HG02798 (cell line): ENCODE data around the gene PRR35.

Source experiments
- ATAC-seq: cut with Tn5 transposase; IDR thresholded peaks from one replicate; pipeline ENCODE4 v1.9.1; 2021; ENCODE audit warnings: mild to moderate bottlenecking; ENCODE audit not compliant: unreplicated experiment, poor library complexity

PRR35 gene

DNA sequence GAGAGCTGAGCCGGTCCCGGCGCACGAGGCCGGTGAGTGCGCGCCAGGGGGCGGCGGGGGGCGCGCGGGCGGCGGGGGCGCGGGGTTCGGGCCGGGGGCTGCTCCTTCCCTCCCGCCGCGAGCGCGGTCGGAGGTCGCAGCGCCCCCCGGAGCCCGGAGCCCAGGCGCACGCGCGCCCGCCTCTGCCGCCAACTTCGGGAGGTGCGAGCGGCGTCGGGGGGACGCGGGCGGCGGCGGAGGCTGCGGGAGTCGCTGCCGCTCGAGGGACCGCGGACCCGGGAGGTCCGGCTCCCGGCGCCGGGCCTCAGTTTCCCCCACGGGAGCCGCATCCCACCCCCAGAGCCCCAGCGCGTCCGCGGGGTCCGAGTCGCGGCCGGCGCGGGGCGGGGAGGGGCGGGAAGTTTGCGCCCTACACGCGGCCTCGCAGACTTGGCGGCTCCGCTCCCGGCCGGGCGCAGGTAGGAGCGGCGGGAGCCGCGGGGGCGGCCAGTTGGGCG lies at the start of gene PRR35:
TSS of gene PRR35 (plus strand) at position 191 of the 497 bp plus-strand sequence. CDS start 2,901 bp downstream, outside the sequence.
- ATAC-seq = no peak

DNA sequence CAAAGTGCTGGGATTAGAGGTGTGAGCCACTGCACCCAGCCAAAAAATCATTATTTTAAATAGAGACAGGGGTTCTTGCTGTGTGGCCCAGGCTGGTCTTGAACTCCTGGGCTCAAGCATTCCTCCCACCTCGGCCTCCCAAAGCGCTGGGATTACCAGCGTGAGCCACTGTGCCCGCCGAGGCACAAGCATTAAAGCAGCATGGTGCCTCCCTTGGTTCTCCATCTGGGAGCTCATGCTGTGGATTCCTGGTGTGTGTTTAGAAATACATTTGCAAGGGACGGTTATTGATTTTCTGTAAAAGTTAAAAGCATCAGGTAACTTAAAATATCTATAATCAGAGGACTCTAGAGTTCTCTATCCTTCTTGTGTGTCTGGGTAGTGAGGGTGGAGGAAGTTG lies 47.4 kb upstream of the PRR35 start:
- no peak for ATAC-seq

DNA sequence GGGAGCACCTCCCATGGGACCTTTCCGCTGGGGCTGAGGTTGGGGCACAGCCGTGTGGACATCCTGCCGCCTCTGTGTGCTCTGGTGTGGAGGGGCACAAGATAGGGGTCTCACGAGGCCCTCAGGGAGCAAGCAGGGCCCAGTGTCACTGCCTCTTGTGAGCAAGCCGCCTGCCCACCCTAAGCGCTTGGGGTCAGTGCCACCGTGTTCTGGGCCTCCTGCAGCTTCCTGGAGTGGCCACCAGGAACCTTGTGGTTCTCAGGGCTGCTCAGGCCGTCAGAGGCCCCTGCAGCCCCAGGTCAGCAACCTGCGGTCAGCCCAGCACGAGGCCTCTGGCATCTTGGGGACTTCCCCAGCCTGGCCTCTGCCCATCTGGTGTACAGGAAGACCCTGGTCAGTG lies 46.2 kb upstream of the PRR35 start:
- no peak for ATAC-seq

DNA sequence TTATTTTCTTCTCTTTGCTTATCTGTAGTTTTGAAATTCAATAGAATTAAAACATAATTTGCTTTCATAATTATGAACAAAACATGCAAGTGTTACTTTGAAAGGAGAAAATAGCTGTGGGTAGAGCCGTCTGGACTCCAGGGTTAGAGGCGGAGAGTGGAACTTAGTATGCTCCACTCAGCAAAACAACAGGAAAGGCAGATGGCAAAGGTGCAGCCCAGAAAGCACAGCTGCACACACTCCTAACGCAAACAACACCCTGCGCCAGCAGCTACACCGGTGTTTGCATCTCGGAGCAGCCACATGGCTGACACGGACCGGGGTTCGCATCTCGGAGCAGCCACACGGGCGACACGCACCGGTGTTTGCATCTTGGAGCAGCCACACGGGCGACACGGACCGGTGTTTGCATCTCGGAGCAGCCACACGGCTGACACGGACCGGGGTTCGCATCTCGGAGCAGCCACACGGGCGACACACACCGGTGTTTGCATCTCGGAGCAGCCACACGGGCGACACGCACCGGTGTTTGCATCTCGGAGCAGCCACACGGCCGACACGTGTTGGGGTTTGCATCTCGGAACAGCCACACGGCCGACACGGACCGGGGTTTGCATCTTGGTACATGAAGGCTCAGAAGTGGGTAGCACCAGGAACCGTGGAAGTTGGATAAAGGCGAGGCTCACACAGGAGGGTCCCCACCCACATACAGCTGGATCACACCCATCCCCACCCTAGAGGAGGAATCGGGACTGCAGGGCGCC lies 44.8 kb upstream of the PRR35 start:
- ATAC-seq = no peak

DNA sequence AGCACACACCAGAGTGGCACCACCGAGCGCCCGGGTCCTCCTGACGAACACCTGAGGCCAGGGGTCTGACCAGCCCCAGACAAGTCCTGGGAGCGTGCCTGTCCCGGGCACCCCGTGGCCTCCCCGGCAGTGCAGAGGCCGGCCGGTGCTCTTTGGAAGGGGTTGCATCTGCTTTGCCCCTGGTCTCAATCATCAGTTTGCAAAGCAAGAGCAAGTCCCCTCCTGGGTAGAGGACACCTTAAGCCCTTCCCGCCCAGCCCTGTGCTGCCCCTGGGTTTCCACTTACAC lies 44.3 kb upstream of the PRR35 start:
- ATAC-seq = no peak

DNA sequence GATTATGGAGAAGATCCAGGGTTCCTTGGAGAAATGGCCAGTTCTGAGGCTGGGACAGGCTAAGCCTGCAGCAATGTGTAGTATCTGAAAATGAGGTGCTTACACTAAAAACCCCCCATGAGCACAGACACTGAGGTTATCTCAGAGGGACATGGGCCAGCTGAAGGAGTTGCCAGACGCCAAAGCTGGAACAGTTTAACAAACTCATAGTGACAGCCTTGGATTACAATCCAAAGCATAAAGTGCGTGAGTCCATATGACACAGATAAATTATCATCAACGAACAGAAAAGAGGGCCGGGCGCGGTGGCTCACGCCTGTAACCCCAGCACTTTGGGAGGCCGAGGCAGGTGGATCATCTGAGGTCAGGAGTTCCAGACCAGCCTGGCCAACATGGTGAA lies 43.9 kb upstream of the PRR35 start:
- ATAC-seq = no peak

DNA sequence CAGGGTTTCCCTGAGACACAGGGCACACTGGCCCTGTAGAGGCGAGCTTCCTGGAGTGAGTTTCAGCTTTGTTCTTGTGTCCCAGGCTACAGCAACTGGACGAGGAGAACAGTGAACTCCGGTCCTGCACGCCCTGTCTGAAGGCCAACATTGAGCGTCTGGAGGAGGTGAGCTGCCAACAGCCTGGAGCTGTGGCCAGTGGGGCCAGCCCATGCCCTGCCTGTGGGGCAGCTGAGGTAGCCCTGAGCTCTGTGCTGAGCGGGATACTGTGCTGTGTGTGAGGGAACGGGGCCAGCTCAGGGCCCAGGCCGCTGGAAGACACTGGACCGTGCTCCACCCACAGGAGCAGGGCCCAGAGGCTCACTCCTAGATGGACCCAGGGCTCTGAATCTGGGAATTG lies 41.3 kb upstream of the PRR35 start:
- no peak for ATAC-seq

DNA sequence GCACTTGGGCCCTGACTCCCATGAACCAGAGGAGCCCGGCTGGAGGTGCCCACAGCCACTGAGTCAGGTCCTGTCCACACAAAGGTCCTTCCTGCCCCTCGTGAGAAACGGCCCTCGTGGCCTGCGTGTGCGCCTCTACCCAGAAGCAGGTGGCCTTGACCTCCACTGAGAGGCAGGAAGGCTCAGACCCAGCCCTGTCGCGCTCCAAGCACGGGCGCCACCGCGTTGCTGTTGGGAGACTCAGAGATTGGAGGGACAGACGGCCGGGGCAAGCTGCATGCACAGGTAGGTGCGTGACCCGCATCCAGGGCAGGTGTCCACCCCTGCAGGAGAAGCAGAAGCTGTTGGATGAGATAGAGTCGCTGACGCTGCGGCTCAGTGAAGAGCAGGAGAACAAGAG lies 40.8 kb upstream of the PRR35 start:
- ATAC-seq = no peak

DNA sequence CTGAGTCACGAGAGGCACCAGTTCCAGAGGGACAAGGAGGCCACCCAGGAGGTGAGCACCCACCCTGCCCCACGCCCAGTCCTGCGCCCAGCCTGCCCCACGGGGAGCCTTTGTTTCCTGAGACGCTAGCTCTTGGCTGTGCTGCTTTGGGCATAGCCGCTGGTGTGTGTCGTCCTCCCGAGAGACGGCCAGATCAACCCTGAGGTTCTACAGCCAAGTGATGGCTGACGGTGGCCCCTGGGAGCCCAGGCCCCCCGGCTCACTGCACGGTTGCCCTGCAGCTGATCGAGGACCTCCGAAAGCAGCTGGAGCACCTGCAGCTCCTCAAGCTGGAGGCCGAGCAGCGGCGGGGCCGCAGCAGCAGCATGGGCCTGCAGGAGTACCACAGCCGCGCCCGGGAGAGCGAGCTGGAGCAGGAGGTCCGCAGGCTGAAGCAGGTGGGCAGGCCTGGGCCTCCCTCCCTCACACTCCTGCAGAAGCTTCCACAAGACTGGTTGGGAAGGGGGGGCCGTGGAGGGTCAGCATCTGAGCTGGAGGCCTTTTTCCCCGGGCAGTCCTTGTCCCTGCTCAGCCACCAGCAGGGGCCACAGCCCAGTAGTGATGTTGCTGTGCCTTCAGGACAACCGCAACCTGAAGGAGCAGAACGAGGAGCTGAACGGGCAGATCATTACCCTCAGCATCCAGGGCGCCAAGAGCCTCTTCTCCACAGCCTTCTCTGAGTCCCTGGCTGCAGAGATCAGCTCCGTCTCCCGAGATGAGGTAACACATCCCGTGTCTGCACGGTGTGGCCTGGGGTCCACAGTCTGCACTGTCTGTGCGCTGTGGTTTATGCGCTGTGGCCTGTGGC lies 40.1 kb upstream of the PRR35 start:
- no peak for ATAC-seq

DNA sequence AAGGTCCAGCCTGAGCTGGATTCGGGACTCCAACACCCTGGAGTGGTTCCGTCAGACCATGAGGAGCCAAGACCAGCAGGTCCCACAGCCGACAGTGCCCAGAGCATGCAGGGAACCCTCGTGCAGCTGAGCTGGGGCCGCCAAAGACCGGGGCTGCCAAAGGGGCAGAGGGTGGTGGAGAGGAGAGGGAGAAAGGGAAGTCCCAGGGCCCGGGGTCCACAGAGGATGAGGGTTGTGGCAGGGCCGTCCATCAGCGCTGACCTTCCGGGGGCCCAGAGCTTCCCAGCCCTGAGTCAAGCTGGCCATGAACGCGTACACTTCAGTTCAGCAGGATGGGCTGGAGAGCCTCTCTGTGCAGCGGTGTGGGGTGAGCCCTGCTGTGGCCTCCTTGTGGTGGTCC lies 39.3 kb upstream of the PRR35 start:
- ATAC-seq = no peak

DNA sequence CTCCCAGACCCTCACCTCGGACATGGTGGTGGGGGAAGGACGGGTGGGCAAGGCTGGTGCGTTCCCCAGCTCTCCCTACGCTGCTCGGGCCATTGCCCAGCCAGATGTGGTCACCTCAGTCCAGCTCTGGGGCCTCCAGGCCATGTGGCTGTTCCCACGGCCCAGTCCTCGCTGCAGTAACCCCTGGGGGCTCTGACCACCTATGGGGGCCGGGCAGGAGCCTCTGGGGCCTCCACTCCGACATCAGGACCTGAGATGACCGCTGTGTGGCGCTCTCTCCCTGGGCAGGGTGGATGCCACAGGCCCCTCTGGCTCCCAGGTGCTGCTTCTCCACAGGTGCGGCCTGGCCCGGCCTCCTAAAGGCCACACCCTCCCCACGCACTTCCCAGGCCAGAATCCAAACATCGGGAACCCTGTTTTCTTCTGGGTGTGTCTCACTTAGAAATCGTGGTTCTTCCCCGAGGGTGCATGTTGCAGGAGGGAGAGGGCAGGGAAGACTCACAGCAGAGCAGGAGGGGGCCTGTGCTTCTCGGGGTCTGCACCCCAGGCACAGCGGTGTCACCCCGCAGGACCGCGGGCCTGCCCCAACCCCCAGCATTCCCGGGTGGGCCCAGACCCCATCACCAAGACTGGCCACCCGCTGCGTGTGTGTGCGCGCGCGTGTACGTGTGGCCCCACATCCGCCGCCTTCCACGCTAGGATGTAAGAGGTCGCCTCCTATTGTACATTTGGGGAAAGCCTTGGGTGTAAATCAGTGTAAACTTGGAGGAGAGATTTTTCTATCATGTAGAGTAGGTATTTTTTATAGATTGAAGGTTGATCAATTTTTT lies 38.6 kb upstream of the PRR35 start:
- ATAC-seq = no peak

DNA sequence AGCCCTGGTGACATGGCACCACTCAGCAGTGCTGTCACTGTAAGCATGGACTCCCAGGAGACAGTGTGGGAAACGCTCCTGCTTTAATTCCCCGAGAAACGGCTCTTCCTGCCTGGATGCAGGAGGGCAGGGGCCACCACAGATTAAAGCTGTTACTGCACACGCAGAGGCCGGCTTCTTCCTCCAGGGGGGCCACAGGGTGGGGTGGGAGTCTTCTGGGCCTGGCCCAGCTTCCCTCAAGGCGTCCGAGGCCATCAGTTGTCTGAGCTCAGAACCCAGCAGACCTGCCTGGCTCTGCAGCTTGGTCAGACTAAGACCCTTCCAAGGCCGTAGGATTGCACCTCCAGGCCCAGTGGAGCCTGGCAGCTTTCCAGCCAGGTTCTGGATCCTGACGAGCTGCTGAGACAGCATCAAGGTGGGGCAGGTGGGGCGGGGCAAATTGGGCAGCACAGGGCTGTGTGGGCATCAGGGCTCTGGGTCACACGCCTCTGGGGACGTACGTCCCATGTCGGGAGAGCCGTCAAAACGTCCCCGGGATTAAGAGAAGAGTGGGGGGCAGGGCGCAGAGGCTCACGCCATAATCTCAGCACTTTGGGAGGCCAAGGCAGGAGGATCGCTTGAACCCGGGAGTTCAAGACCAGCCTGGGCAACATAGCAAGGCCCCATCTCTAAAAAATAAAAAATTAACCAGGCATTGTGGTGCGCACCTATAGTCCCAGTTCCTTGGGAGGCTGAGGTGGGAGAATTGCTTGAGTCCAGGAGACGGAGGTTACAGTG lies 37.7 kb upstream of the PRR35 start:
- ATAC-seq = no peak

DNA sequence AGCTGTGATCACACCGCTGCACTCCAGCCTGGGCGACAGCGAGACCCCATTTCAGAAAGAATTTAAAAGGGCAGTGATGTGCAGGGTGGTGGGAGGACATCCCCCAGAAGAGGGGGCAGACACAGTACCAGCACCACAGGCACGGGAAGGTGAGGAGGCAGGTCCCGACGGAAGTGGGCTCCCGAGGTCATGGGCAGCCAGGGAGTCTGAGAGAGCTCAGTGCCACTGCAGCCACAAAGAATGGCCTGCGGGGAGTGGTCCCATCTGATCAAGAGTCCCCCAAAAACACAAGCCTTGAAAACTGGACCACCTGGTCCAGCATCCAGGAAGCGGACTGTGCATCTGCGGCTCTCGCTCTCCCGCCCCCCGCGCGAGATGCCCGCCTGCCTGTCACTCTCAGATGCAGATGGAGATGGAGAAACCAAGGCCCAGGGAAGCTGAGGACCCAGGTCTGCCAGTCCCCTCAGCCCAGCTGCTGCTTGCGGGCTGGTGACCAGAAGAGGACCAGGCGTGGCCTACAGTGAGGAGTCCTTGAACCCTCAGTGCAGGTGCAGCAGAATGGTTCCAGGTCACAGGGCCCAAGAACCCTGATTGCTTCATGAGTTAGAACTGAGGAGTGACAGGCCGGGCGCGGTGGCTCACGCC lies 37.0 kb upstream of the PRR35 start:
- ATAC-seq = no peak

DNA sequence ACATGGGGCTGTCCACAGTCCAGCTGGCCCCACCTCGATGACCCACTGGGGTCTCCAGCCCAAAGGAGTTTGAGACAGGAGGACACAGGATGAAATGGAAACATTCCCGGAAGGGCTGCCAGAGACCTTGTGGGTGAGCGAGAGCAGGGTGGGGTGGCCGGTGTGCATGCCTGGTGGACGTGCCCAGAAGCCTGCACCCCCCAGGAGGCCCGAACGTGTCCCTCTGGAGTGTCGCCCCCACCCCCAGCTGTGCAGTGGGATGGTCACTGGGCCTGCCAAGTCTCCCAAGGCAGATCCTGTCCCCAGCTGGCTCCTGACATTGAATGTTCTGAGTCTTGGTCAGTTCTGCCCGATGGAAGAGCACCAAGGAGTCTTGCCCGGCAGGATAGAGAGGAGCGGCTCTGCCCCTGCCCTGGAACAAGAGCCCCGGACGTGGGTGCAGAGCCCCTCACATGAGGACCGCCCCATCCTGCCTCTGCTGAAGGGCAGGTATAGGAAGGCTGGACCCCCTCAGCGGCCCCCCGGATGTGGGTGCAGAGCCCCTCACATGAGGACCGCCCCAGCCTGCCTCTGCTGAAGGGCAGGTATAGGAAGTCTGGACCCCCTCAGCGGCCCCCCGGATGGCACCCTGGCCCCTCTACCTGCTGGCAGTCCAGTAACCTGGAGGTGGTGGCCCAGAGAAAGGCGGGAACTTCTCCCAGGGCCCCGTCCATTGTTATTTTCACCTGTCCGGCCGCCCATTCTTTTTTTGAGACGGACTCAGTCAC lies 35.7 kb upstream of the PRR35 start:
- ATAC-seq = no peak

DNA sequence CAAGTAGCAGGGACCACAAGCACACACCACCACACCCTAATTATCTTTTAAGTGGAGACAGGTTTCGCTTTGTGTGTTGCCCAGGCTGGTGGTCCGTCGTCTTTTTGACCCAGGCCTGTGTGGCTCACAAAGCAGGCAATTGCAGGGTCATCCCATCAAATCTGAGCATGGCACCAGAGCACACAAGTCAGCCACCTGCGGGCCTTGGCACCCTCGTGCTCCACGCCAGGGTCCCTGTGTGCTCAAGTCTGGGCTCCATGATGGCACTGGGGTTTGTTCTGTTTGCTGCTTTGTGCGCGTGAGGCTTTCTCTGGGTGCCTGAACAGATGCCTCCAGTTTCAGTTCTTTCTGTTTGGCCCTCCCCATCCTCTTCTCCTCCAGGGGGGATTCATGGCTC lies 35.1 kb upstream of the PRR35 start:
- ATAC-seq = no peak

DNA sequence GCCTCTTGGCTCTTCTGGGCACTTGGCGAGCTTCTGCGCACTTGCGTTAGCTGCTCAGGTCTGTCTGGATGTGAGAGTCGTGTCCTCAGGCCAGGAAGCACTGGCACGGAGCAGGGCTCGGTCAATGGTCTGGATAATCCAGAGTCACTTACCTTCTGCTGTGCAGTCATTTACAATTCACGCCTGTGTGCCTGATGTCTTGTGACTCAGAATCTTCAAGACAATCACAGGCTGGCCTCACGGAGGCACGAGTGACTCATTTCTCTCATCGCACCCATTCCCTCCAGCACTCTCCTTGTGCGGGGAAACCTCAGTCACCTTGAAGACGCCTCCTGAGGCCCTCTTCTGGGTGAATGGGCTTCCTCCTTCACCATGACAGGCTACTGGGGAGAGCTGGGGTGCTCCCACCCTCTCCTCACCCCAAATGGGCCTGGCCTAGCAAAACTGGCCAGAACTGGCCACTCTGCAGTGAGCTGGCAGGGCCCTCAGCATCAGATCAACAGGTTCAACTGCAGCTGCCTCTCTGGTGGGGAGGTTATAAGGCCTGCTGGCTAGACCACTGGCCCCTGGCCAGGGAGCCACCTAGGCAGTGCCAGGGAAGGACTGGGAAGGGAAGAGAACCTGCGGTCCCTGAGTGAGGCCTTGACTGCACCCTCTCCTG lies 34.5 kb upstream of the PRR35 start:
- no peak for ATAC-seq

DNA sequence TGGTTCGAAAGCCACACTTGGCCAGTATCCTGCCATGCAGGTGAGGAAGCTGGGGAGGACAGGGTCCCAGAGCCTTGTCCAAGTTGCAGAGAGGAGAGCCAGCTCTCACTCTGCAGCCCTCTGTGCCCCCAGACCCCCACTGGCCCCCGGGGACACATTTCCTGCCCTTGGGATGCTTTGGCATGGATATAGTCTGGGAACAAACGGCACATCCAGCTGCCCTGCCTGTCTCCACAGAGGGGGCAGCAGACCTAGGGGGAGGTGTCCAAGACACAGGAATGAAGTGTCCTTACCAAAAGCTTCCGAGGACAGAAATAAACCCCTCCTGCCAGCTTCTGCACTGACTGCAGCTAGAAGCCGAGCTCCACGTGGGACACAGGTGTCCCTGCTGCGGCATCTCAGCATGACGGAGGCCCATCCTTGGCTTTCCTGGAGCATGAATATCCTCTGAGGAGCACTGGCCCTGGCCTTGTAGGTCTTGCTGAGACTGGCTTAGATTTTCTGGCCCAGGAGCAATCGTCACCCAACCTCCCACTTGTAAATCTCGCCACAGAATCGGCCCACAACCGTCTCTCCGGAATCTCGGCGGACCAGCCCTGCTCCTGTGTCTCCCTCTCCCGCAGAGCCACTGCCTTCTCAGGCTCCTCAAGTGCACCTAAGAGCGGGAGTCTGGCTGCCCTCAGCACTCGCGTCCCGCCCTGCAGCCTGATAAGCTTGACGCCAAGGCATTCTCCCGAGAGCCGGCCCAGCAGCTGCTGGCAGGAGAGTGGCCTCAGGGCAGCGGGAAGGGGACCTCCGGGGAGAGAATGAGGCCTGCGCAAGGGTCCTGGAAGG lies 33.8 kb upstream of the PRR35 start:
- no peak for ATAC-seq
